Lower leg skin (tissue), 4 donors: ENCODE measurements around the gene TBXAS1. TPM values are rescaled to one million over a fixed set of nuclear protein-coding genes. Genes with fewer than 3 reads are reported as not detected.

Source experiments
- DNase-seq, 2 donors: peaks; one replicate each; pipeline ENCODE4 v3.0.0-alpha.2; 2019; ENCODE audit warnings: low spot score in 2 of 2
- H3K4me3 ChIP-seq: fragments of 200-600 bp; sonication (generic); 2 replicates; pipeline ENCODE4 v1.5.1; 2017; ENCODE audit warnings: mild to moderate bottlenecking, low read depth; ENCODE audit not compliant: poor library complexity, severe bottlenecking
- POLR2A ChIP-seq, 2 donors: fragments of 450-650 bp; IDR thresholded peaks; one replicate each; pipeline ENCODE4 v1.6.1; 2016 to 2017; ENCODE audit warnings: antibody characterized with exemption in 2 of 2, mild to moderate bottlenecking in 1 of 2, moderate library complexity in 1 of 2
- WGBS, 2 donors: methylation state at CpG; one replicate each; pipeline ENCODE4 v1.1.5; 2018; 5-methylcytosine and 5-hydroxymethylcytosine counted together
- intact Hi-C: fragments of 100-400 bp; cut with DNase I; formaldehyde crosslinking; loops from one replicate; pipeline ENCODE4 v1.15.0; 2023; ENCODE audit warnings: low total_unique reads
- total RNA-seq, 4 donors: library from RNA; depleted of rRNA; stranded (reverse); fragments of >200 nt; gene quantifications; one replicate each; pipeline ENCODE4 v1.1.0, GENCODE V29; 2016
- TF ChIP-seq, protein P1 (sequence below), 3 donors: fragments of 450-650 bp; IDR thresholded peaks; one replicate each; pipeline ENCODE4 v1.5.1; 2016; ENCODE audit warnings: antibody characterized with exemption in 3 of 3, mild to moderate bottlenecking in 3 of 3, moderate library complexity in 2 of 3

Gene TBXAS1
- total RNA-seq, 4 donors from 2014 or later, result 0.91 to 9.9 (median 2.4) TPM

- DNase-seq, result no peak
- H3K4me3 ChIP-seq, result no peak overlapping the region
- no peak for TF ChIP-seq POLR2A (IDR thresholded peaks at IDR 0.05)
- TF ChIP-seq, protein P1, sequence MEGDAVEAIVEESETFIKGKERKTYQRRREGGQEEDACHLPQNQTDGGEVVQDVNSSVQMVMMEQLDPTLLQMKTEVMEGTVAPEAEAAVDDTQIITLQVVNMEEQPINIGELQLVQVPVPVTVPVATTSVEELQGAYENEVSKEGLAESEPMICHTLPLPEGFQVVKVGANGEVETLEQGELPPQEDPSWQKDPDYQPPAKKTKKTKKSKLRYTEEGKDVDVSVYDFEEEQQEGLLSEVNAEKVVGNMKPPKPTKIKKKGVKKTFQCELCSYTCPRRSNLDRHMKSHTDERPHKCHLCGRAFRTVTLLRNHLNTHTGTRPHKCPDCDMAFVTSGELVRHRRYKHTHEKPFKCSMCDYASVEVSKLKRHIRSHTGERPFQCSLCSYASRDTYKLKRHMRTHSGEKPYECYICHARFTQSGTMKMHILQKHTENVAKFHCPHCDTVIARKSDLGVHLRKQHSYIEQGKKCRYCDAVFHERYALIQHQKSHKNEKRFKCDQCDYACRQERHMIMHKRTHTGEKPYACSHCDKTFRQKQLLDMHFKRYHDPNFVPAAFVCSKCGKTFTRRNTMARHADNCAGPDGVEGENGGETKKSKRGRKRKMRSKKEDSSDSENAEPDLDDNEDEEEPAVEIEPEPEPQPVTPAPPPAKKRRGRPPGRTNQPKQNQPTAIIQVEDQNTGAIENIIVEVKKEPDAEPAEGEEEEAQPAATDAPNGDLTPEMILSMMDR (IDR thresholded peaks at IDR 0.05), result no peak
- 69 to 70% methylated on average over 4 of the region's 4 CpGs for WGBS, 2 donors
- intact Hi-C loops, result no loop called here
These were observed 114.3 kb downstream of the TBXAS1 start for GRCh38 chr7:139943401-139943800.

GRCh38 chr7:139944248-139944647 is 115.2 kb downstream of the TBXAS1 start:
- DNase-seq, result no peak
- WGBS, 2 donors, result 69 to 73% methylated on average over 3 of the region's 3 CpGs
- H3K4me3 ChIP-seq, result no peak overlapping the region
- intact Hi-C loops, result no loop called here
- TF ChIP-seq, protein P1 (IDR thresholded peaks at IDR 0.05), result no peak
- TF ChIP-seq POLR2A (IDR thresholded peaks at IDR 0.05), result no peak

- intact Hi-C loops, result no loop called here
- H3K4me3 ChIP-seq, result no peak overlapping the region
- WGBS, 2 donors, result 36 to 46% methylated on average over 2 of the region's 2 CpGs
- no peak for DNase-seq
- TF ChIP-seq, protein P1 (IDR thresholded peaks at IDR 0.05), result no peak
- no peak for TF ChIP-seq POLR2A (IDR thresholded peaks at IDR 0.05)
These were observed 117.5 kb downstream of the TBXAS1 start for GRCh38 chr7:139946533-139946932.

DNA sequence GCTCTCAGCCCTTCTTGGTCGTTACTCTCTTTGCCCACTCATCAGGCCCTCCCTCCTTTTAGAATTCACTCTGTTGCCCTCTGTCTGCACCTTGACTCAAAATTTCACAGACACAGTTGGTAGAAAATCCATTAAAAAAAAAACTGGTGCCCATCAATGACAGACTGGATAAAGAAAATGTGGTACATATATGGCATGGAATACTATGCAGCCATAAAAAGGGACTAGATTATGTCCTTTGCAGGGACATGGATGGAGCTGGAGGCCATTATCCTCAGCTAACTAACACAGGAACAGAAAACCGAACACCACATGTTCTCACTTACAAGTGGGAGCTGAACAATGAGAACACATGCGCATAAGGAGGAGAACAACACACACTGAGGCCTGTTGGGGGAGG is 118.0 kb downstream of the TBXAS1 start:
- no peak overlapping the region for H3K4me3 ChIP-seq
- no peak for TF ChIP-seq POLR2A (IDR thresholded peaks at IDR 0.05)
- TF ChIP-seq, protein P1 (IDR thresholded peaks at IDR 0.05), result no peak
- WGBS, 2 donors, result 83 to 86% methylated on average over 3 of the region's 3 CpGs
- DNase-seq, result no peak
- intact Hi-C loops, result no loop called here

GRCh38 chr7:139948167-139948566 is 119.1 kb downstream of the TBXAS1 start:
- H3K4me3 ChIP-seq, result no peak overlapping the region
- TF ChIP-seq POLR2A (IDR thresholded peaks at IDR 0.05), result no peak
- TF ChIP-seq, protein P1 (IDR thresholded peaks at IDR 0.05), result no peak
- no peak for DNase-seq
- intact Hi-C loops, result no loop called here
- WGBS, 2 donors, result 88% methylated on average over 2 of the region's 2 CpGs

DNA sequence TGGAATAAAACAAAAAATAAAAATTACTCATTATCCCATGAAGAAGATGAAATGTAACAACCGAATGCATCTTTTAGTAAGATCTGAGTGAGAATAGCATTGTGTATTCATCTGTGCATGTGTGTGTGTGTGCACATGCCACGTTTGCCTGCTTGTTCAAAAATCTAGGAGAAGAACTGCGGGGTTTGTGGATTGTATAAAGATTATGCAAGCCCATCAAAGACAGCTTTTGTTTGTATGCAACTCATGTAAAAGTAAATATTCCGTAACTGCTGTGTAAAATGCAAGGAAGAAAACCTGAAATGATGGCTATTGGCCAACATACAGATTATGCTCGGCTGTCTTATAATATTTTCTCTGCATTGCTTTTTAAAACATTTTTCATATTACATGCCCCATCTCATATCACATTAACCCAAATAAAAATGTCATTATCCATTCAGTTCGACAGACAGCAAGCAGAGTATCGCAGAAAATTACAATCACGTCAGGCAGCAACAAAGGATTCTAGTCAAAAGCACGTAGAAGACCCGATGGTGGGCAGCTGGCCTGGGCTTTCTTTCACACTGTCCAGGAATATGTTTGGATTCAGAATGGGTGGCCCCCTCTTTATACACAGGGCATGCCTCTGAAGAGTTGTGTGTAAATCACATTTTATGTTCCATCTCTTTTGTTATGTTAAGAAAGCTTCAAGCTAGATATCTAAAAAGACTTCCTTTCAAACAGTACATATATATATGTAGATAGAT is 119.7 kb downstream of the TBXAS1 start:
- DNase-seq, result no peak
- H3K4me3 ChIP-seq, result no peak overlapping the region
- WGBS, 2 donors, result 84 to 86% methylated on average over 10 of the region's 10 CpGs
- intact Hi-C loops, result no loop called here
- TF ChIP-seq, protein P1 (IDR thresholded peaks at IDR 0.05), result no peak
- TF ChIP-seq POLR2A (IDR thresholded peaks at IDR 0.05), result no peak
